Neural progenitor cell (in vitro differentiated cells): Measurements from ENCODE around the gene SLC25A11. TPM values are rescaled to one million over a fixed set of nuclear protein-coding genes. Genes with fewer than 3 reads are reported as not detected.
A peak's percentile ranks its signal among the peaks of the same experiment; 100 is the strongest.

Experiments
- DNase-seq: peaks from one replicate; pipeline ENCODE4 v3.0.0-alpha.2; 2016; ENCODE audit warnings: low spot score
- H2AFZ ChIP-seq: fragments of 200-600 bp; sonication (generic); replicated peaks from 2 replicates; pipeline ENCODE4 v1.6.1; 2016; ENCODE audit warnings: antibody characterized with exemption
- H3F3A ChIP-seq: fragments of 200-600 bp; sonication (generic); 2 replicates; pipeline ENCODE4 v1.6.1; 2016; ENCODE audit warnings: antibody characterized with exemption, low read depth
- H3K27ac ChIP-seq: fragments of 200-600 bp; sonication (generic); 2 replicates; pipeline ENCODE4 v1.5.1; 2016; ENCODE audit warnings: mild to moderate bottlenecking
- H3K27me3 ChIP-seq: fragments of 200-600 bp; sonication (generic); 2 replicates; pipeline ENCODE4 v1.6.1; 2016; ENCODE audit warnings: mild to moderate bottlenecking, moderate library complexity
- H3K36me3 ChIP-seq: fragments of 200-600 bp; sonication (generic); 2 replicates; pipeline ENCODE4 v1.5.1; 2016
- H3K4me1 ChIP-seq: fragments of 200-600 bp; sonication (generic); 2 replicates; pipeline ENCODE4 v1.6.1; 2016; ENCODE audit warnings: mixed run types
- H3K4me2 ChIP-seq: fragments of 200-600 bp; sonication (generic); 2 replicates; pipeline ENCODE4 v1.6.1; 2016
- H3K4me3 ChIP-seq: fragments of 200-600 bp; sonication (generic); 2 replicates; pipeline ENCODE4 v1.5.1; 2016
- H3K79me2 ChIP-seq: fragments of 200-600 bp; sonication (generic); 2 replicates; pipeline ENCODE4 v1.6.1; 2016; ENCODE audit warnings: low read depth
- H3K9ac ChIP-seq: fragments of 200-600 bp; sonication (generic); 2 replicates; pipeline ENCODE4 v1.6.1; 2016
- H3K9me3 ChIP-seq: fragments of 200-600 bp; sonication (generic); 2 replicates; pipeline ENCODE4 v1.5.1; 2016; ENCODE audit warnings: low read depth
- H4K20me1 ChIP-seq: fragments of 200-600 bp; sonication (generic); 2 replicates; pipeline ENCODE4 v1.6.1; 2016; ENCODE audit warnings: low read depth
- H3K27ac Mint-ChIP-seq: 3 replicates; pipeline ENCODE4 v1.8.0; 2021; ENCODE audit warnings: mixed read lengths
- H3K27me3 Mint-ChIP-seq: 2 replicates; pipeline ENCODE4 v1.8.0; 2022; ENCODE audit warnings: low read depth, mild to moderate bottlenecking, inconsistent platforms, moderate library complexity, mixed read lengths; ENCODE audit not compliant: insufficient read depth
- H3K36me3 Mint-ChIP-seq: 3 replicates; pipeline ENCODE4 v1.8.0; 2021; ENCODE audit warnings: mixed read lengths
- H3K4me1 Mint-ChIP-seq: 3 replicates; pipeline ENCODE4 v1.8.0; 2021; ENCODE audit warnings: mixed read lengths
- H3K4me3 Mint-ChIP-seq: 3 replicates; pipeline ENCODE4 v1.8.0; 2021; ENCODE audit warnings: mild to moderate bottlenecking, moderate library complexity, mixed read lengths
- H3K9me3 Mint-ChIP-seq: 3 replicates; pipeline ENCODE4 v1.8.0; 2020; ENCODE audit warnings: mixed read lengths
- EZH2 ChIP-seq: fragments of 200-600 bp; sonication (generic); IDR thresholded peaks from 2 replicates; pipeline ENCODE4 v1.6.1; 2017; ENCODE audit warnings: antibody characterized with exemption, mild to moderate bottlenecking, moderate library complexity
- EZH2phosphoT487 ChIP-seq: fragments of 200-600 bp; sonication (generic); IDR thresholded peaks from 2 replicates; pipeline ENCODE4 v1.6.1; 2017; ENCODE audit warnings: antibody characterized with exemption
- total RNA-seq: library from RNA; depleted of rRNA; stranded (reverse); fragments of >200 nt; gene quantifications from 2 replicates; pipeline ENCODE4 v1.2.3, GENCODE V29; 2015; ENCODE audit warnings: low replicate concordance
- TF ChIP-seq, protein P1 (sequence below): fragments of 200-600 bp; sonication (generic); IDR thresholded peaks from 2 replicates; pipeline ENCODE4 v1.5.1; 2017; ENCODE audit warnings: antibody characterized with exemption, mild to moderate bottlenecking

SLC25A11 gene
- total RNA-seq, 1 donor from 2014 or later, result 35.3 TPM

DNA sequence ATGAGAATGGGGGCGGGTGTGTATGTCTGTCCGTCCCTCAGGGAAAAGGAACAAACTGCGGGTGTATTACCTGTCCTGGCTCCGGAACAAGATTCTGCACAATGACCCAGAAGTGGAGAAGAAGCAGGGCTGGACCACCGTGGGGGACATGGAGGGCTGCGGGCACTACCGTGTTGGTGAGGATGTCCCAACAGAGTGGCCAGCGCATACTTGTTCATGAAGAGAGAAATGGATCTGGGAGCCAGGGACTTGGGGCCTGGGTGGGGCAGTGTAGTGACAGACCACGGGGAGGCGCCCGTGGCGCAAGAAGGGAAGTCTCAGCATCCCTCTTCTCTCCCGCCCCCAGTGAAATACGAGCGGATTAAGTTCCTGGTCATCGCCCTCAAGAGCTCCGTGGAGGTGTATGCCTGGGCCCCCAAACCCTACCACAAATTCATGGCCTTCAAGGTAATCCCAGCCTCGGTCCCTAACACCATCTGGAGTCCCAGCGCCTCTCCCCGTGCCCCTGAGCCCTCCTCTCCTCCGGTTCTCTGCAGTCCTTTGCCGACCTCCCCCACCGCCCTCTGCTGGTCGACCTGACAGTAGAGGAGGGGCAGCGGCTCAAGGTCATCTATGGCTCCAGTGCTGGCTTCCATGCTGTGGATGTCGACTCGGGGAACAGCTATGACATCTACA lies 44.1 kb downstream of the SLC25A11 start:
- Histone ChIP-seq H3K4me3 (no peak overlapping the region), H3K9ac (no peak overlapping the region), H3K36me3 (no peaks in the 10 kb centered on the region), H3K9me3 (no peaks in the 10 kb centered on the region), H3K27me3 (peaks cover 20% of the 10 kb centered on the region), H3K79me2 (no peaks in the 10 kb centered on the region), H3K4me2 (no peak overlapping the region), H3K27ac (no peak overlapping the region), H3K4me1 (no peaks in the 10 kb centered on the region), H2AFZ (no peak overlapping the region), H3F3A (peaks cover 10% of the 10 kb centered on the region), H4K20me1 (no peaks in the 10 kb centered on the region)
- H3K9me3 Mint-ChIP-seq, result no peaks in the 10 kb centered on the region
- no peak overlapping the region for H3K4me3 Mint-ChIP-seq
- H3K4me1 Mint-ChIP-seq, result peaks cover 2% of the 10 kb centered on the region
- H3K27me3 Mint-ChIP-seq, result peaks cover 11% of the 10 kb centered on the region
- TF ChIP-seq EZH2phosphoT487, result no peak
- no peak for TF ChIP-seq EZH2
- TF ChIP-seq, protein P1, sequence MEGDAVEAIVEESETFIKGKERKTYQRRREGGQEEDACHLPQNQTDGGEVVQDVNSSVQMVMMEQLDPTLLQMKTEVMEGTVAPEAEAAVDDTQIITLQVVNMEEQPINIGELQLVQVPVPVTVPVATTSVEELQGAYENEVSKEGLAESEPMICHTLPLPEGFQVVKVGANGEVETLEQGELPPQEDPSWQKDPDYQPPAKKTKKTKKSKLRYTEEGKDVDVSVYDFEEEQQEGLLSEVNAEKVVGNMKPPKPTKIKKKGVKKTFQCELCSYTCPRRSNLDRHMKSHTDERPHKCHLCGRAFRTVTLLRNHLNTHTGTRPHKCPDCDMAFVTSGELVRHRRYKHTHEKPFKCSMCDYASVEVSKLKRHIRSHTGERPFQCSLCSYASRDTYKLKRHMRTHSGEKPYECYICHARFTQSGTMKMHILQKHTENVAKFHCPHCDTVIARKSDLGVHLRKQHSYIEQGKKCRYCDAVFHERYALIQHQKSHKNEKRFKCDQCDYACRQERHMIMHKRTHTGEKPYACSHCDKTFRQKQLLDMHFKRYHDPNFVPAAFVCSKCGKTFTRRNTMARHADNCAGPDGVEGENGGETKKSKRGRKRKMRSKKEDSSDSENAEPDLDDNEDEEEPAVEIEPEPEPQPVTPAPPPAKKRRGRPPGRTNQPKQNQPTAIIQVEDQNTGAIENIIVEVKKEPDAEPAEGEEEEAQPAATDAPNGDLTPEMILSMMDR, result peak; percentile 19
- H3K27ac Mint-ChIP-seq, result no peak overlapping the region
- peaks cover 11% of the 10 kb centered on the region for H3K36me3 Mint-ChIP-seq
- peak; percentile 36 for DNase-seq

GRCh38 chr17:4895121-4895520 lies 44.7 kb downstream of the SLC25A11 start:
- peaks cover 2% of the 10 kb centered on the region for H3K4me1 Mint-ChIP-seq
- Histone ChIP-seq H3F3A (peaks cover 8% of the 10 kb centered on the region), H3K4me1 (no peaks in the 10 kb centered on the region), H3K27me3 (peaks cover 13% of the 10 kb centered on the region), H3K79me2 (no peaks in the 10 kb centered on the region), H3K9ac (no peak overlapping the region), H3K4me3 (no peak overlapping the region), H4K20me1 (no peaks in the 10 kb centered on the region), H3K9me3 (no peaks in the 10 kb centered on the region), H3K4me2 (no peak overlapping the region), H2AFZ (no peak overlapping the region), H3K36me3 (no peaks in the 10 kb centered on the region), H3K27ac (no peak overlapping the region)
- TF ChIP-seq, protein P1, result no peak
- TF ChIP-seq EZH2 (no peak), EZH2phosphoT487 (no peak)
- H3K27ac Mint-ChIP-seq, result no peak overlapping the region
- H3K4me3 Mint-ChIP-seq, result no peak overlapping the region
- no peaks in the 10 kb centered on the region for H3K9me3 Mint-ChIP-seq
- peaks cover 11% of the 10 kb centered on the region for H3K36me3 Mint-ChIP-seq
- DNase-seq, result no peak
- peaks cover 11% of the 10 kb centered on the region for H3K27me3 Mint-ChIP-seq

GRCh38 chr17:4893721-4894560 lies 45.9 kb downstream of the SLC25A11 start:
- Histone ChIP-seq H4K20me1 (no peaks in the 10 kb centered on the region), H3K9ac (no peak overlapping the region), H3K9me3 (no peaks in the 10 kb centered on the region), H3K4me2 (no peak overlapping the region), H3K79me2 (no peaks in the 10 kb centered on the region), H2AFZ (no peak overlapping the region), H3K27me3 (peaks cover 1% of the 10 kb centered on the region), H3K27ac (no peak overlapping the region), H3F3A (peaks cover 6% of the 10 kb centered on the region), H3K36me3 (no peaks in the 10 kb centered on the region), H3K4me1 (no peaks in the 10 kb centered on the region), H3K4me3 (no peak overlapping the region)
- Mint-ChIP-seq H3K9me3 (no peaks in the 10 kb centered on the region), H3K27me3 (peaks cover 5% of the 10 kb centered on the region), H3K4me1 (peaks cover 2% of the 10 kb centered on the region), H3K27ac (no peak overlapping the region), H3K4me3 (no peak overlapping the region), H3K36me3 (peaks cover 11% of the 10 kb centered on the region)
- no peak for TF ChIP-seq EZH2phosphoT487
- no peak for TF ChIP-seq EZH2
- TF ChIP-seq, protein P1, result no peak
- DNase-seq, result no peak
